Measurements from ENCODE around the gene ARMC9.

GRCh38 chr2:231392431-231393148 lies 194.2 kb downstream of the ARMC9 start:
- TF ChIP-seq EZH2 (IDR thresholded peaks at IDR 0.05; ENCODE audit: low read length, unreplicated experiment): no peak
- no peak for TF ChIP-seq CTCF (conservative IDR thresholded peaks at IDR 0.05; ENCODE audit: low read depth, low read length)

Measured in PC-3 (cell line).